GM19043 (cell line): ENCODE results near the gene EMILIN2.
"Not testable (repeated sequence)": the region's sequence is repeated elsewhere in the genome, so short reads cannot be mapped to it uniquely, and the experiment has no call there.

Source experiments
- ATAC-seq: cut with Tn5 transposase; IDR thresholded peaks from one replicate; pipeline ENCODE4 v1.9.1; 2021; ENCODE audit warnings: low read depth; ENCODE audit not compliant: unreplicated experiment

Gene EMILIN2

DNA sequence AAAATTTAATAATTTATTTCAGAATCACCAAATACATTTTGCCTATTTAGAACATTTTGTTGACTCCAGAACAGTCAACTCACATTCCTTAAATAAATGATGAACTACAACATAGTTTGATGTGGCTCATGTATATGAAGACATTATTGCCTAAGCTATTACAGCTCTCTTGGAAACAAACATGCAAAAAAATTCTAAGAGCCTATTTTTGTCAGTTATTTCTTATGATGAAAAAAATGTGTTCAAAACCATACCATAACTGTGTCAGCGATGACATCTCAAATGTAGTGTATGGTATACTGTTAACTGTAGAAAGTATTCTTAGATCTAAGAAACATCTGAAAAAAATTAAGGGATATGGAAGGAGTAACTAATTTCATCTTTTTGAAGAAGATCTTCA lies 6.3 kb upstream of the EMILIN2 start:
- ATAC-seq, result no peak

DNA sequence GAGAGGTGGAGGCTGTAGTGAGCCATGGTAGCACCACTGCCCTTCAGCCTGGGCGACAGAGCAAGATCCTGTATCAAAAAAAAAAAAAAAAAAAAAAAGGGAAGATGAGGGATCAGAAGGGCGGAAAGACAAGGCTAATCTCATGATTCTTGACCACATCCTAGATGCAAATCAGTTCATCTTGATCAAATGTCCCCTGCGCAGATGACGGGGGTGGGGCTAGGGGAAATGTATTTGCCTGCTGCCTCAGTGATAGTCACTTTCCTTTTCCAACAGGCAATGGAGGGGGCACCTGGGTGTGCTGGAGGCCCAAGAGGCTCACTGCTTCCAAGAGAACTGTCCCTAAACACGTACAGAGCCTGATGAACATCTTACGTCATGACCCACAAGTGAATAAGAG lies 3.7 kb upstream of the EMILIN2 start:
- no peak for ATAC-seq

- ATAC-seq, result no peak
Measured at GRCh38 chr18:2845172-2845571, 1.6 kb upstream of the EMILIN2 start.

GRCh38 chr18:2847317-2848246 lies 776 bp downstream of the EMILIN2 start:
- peak; percentile 32 for ATAC-seq

DNA sequence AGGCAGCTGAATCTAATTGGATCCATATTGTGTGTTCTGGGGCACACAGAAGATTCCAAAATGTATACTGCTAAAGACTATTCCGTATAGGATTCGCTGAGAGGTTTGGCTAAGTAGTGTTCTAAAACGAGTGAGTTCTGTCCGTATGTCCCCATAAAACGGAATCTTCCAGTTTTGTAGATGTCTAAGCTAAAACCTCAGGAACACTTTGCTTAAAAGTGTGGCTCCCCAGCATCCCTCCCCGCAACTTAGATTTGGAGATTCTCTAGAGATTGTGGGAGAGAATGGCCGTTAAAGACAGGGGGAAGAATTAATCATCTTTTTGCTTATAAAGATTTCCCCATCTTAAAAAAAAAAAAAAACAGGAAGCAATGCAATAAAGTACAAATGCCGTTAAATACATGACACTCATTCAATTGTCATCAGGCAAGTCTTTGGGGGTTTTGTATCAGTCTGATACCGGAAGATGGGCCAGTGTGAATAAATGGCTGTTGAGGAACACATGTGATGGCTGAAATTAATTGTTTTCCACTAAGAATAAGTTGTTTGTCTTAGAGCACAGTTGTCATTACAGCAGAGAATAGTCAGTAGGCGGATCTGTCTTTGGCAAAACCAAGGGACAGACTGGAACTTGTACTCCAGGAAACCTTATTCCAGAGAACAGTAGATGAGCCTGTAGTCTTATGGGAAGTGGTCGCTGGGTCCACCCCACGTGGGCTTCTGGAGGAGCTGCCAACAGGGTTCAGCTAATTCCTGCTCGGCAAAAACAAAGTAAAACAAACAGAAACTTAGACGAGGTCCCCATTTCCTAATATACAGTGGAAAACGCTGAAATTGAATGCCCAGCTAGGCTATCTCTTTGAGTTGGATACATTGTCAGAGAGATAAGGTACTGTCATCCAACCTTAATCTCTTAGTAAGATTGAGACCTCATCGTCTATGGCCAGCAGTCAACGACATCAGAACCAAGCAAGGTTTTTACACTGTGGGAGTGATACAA lies 1.7 kb downstream of the EMILIN2 start:
- ATAC-seq, result no peak

- no peak for ATAC-seq
Measured at GRCh38 chr18:2850816-2851215, 4.0 kb downstream of the EMILIN2 start.

DNA sequence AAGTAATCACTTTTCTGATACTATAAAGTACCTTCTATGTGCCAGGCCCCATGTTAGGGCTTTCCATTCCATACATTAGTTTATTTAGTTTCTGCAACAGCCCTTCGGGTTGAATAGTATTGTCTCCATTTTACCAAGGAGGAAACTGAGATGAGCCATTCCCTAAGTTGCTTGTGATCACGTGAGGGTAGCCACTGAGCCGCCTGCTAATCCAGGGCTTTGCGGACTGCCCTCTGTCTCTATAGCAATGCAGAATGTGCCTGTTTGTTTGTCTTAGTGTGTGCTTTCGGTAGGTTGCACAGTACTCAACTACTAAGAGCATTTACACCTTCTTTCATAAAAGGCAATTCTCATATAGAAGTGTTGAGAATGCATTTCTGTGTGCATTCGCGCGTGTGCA lies 5.0 kb downstream of the EMILIN2 start:
- no peak for ATAC-seq

DNA sequence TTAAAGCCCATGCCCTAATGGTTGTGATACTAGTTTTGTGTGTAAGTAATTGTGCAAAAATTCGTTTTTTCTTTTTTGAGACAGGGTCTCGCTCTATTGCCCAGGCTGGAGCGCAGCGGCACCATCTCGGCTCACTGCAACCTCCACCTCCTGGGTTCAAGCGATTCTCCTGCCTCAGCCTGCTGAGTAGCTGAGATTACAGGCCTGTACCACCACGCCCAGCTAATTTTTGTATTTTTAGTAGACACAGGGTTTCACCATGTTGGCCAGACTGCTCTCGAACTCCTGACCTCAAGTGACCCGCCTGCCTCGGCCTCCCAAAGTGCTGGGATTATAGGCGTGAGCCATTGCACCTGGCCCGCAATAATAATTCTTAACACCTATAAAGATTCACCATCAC lies 5.7 kb downstream of the EMILIN2 start:
- ATAC-seq, result not testable (repeated sequence)

DNA sequence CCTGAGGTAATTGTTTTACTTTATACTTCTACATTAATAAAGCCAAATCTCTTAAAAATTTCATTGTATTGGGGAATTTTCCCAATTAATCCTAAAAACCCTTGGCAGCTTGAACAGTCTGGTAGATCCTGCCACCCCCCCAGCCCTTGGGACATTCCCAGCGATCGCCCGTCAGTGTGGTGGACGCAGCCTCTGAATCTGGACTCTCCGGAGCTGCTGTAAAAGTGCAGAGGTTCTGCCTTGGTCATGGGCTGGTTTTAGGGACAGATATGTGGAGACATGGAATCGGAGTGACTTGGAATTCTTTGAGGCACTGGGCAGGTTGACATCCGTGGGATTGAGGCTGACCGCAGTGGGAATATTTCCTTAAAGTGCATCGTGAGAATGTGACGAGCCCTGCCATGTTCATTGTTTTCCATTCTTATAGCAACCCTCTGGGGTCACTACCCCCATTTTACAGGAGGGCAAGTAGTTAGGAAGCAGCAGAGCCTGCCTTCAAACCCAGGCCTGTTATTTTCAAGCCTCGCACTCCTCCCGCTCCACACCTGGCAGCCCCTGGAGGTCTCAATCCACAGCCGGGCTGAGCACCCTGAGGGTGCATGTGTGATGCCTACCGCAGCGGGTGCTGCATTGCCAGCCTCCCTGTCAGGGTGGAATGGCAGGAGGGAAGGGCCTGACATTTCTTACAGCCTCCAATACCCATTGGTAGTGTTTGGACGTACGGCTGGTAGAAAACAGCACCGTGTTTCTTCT lies 6.5 kb downstream of the EMILIN2 start:
- ATAC-seq, result no peak

- no peak for ATAC-seq
Measured at GRCh38 chr18:2853926-2854664, 7.3 kb downstream of the EMILIN2 start.

GRCh38 chr18:2854875-2855274 lies 8.1 kb downstream of the EMILIN2 start:
- no peak for ATAC-seq

DNA sequence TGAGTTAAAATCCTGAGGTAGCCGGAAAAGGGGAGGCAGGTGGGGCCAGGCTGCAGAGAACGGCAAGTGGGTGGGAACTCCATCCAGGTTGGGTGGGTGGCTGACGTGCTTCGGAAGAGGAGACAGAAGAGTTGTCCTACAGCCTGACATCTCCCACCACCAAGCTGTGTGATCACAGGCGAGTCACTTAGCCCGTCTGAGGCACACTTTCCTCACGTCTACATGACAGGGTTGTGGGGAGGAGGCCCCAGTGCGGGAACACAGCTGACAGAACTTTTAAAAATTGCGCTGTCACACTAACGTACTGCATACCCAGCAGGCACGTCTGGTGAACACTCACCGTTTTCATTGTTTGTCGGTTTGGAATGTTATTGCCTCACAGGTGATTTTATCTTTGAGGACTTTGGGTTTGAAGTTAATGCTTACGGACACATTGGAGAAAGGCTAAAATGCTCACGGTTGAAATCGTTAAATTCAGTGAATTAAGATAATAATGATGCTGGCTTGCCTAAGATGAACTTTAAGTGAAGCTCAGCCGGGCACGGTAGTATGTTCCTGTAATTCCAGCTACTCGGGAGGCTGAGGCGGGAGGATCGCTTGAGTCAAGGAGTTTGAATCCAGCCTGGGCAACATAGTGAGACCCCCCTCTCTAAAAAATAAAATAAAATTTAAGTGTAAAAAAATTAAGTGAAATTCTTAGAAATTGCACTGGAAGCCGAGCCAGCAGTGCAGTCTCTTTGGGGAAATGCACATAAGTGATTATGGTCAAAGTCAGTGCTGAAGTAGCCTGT lies 8.9 kb downstream of the EMILIN2 start:
- no peak for ATAC-seq

- ATAC-seq, result no peak
Measured at GRCh38 chr18:2856547-2857170, 9.9 kb downstream of the EMILIN2 start.

DNA sequence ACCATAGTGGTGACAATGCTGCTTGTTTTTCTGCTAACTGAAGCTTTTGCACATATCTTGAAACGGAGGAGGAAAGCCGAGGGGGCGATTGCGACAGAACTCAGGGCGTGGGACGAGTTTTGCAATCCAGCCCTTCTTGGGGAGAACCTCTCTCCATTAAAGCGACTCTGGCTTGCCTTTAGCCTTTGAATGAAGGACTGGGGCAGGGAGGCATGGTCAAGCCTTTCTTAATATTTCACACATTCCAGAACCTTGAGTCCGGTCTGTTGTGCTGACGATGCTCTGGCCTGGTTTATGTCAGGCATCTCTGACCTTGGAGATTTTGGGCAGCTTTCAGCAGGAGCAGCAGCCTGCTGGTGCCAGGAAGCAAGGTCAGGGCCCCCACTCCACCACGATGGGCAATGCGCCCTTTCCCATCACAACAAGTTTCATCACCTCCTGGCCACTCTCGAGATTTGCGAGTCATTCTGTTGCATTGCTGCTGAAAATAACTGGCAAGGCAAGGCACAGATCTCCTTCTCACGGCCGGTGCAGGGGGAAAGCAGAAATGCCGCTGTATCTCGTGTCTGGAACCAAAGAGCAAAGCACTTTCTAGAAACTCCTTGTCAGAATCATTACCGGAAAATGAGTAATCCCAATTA lies 10.8 kb downstream of the EMILIN2 start:
- ATAC-seq, result no peak

- ATAC-seq, result not testable (repeated sequence)
Measured at GRCh38 chr18:2860397-2860796, 13.6 kb downstream of the EMILIN2 start.

DNA sequence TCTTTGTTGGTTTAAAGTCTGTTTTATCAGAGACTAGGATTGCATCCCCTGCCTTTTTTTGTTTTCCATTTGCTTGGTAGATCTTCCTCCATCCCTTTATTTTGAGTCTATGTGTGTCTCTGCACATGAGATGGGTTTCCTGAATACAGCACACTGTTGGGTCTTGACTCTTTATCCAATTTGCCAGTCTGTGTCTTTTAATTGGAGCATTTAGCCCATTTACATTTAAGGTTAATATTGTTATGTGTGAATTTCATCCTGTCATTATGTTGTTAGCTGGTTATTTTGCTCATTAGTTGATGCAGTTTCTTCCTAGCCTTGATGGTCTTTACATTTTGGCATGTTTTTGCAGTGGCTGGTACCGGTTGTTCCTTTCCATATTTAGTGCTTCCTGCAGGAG lies 17.2 kb downstream of the EMILIN2 start:
- not testable (repeated sequence) for ATAC-seq

GRCh38 chr18:2866465-2866864 lies 19.7 kb downstream of the EMILIN2 start:
- ATAC-seq, result not testable (repeated sequence)

GRCh38 chr18:2869207-2869606 lies 22.4 kb downstream of the EMILIN2 start:
- no peak for ATAC-seq
